HG02763 (cell line): ENCODE measurements around the gene PEX10.
"Not testable (repeated sequence)": the region's sequence is repeated elsewhere in the genome, so short reads cannot be mapped to it uniquely, and the experiment has no call there.

Experiments
- ATAC-seq: cut with Tn5 transposase; IDR thresholded peaks from one replicate; pipeline ENCODE4 v1.9.1; 2021; ENCODE audit warnings: mild to moderate bottlenecking, moderate library complexity; ENCODE audit not compliant: unreplicated experiment

Gene PEX10

GRCh38 chr1:2412395-2412772, at the start of gene PEX10:
PEX10 (minus strand) TSS chr1:2412564; CDS start chr1:2412502, 62 bp downstream.
- peak; percentile 76 for ATAC-seq

GRCh38 chr1:2460996-2461751, 48.8 kb upstream of the PEX10 start:
- ATAC-seq = no peak

GRCh38 chr1:2460203-2460602, 47.8 kb upstream of the PEX10 start:
- ATAC-seq = no peak

GRCh38 chr1:2459757-2460156, 47.4 kb upstream of the PEX10 start:
- no peak for ATAC-seq

GRCh38 chr1:2459102-2459753, 46.9 kb upstream of the PEX10 start:
- not testable (repeated sequence) for ATAC-seq

GRCh38 chr1:2458687-2459086, 46.3 kb upstream of the PEX10 start:
- no peak for ATAC-seq

GRCh38 chr1:2457444-2457843, 45.1 kb upstream of the PEX10 start:
- ATAC-seq = no peak

- no peak for ATAC-seq
Measured at GRCh38 chr1:2455757-2456156, 43.4 kb upstream of the PEX10 start.

GRCh38 chr1:2454227-2454626, 41.9 kb upstream of the PEX10 start:
- ATAC-seq = no peak

- no peak for ATAC-seq
Measured at GRCh38 chr1:2452932-2453315, 40.6 kb upstream of the PEX10 start.

- ATAC-seq = no peak
Measured at GRCh38 chr1:2452201-2452931, 40.0 kb upstream of the PEX10 start.

GRCh38 chr1:2451741-2452140, 39.4 kb upstream of the PEX10 start:
- ATAC-seq = no peak

- ATAC-seq = no peak
Measured at GRCh38 chr1:2449636-2450454, 37.5 kb upstream of the PEX10 start.

- ATAC-seq = no peak
Measured at GRCh38 chr1:2448098-2448445, 35.7 kb upstream of the PEX10 start.

- ATAC-seq = no peak
Measured at GRCh38 chr1:2447276-2448097, 35.1 kb upstream of the PEX10 start.

- no peak for ATAC-seq
Measured at GRCh38 chr1:2446861-2447260, 34.5 kb upstream of the PEX10 start.

- ATAC-seq = no peak
Measured at GRCh38 chr1:2446394-2446793, 34.0 kb upstream of the PEX10 start.

- ATAC-seq = no peak
Measured at GRCh38 chr1:2445823-2446215, 33.5 kb upstream of the PEX10 start.

GRCh38 chr1:2445162-2445822, 32.9 kb upstream of the PEX10 start:
- no peak for ATAC-seq

- ATAC-seq = no peak
Measured at GRCh38 chr1:2444138-2444591, 31.8 kb upstream of the PEX10 start.
